ENCODE results near the gene ARHGAP18.

Gene ARHGAP18

DNA sequence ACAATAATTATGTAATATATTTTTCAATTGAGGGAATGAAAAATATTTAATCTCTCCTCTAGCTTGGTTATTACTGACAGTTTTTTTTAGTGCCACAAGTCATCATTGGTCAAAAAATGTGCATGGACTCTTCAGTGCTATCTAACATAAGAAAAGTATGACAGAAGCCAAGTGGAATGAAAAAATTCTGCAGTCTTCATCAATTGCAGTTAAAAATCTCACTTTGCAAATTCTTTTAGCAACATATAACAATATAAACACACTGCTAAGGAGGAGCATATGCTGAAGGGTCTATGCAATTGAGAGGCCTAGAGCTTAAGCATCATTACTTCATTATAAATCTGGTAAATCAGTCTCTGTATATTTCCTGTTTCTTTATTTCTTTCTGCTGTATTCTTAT lies 175.1 kb downstream of the ARHGAP18 start:
- TF ChIP-seq CEBPB (IDR thresholded peaks at IDR 0.05) (no peak), ZBTB7A (IDR thresholded peaks at IDR 0.05; ENCODE audit: low read depth) (no peak), EP300 (IDR thresholded peaks at IDR 0.05; ENCODE audit: borderline replicate concordance) (no peak), EGR1 (IDR thresholded peaks at IDR 0.05) (no peak), TEAD4 (IDR thresholded peaks at IDR 0.05) (no peak), TAF1 (IDR thresholded peaks at IDR 0.05; ENCODE audit: low read depth) (no peak), NFIC (IDR thresholded peaks at IDR 0.05) (no peak), CREB1 (IDR thresholded peaks at IDR 0.05; ENCODE audit: low read depth) (no peak), FOXM1 (IDR thresholded peaks at IDR 0.05; ENCODE audit: borderline replicate concordance, low read depth) (no peak), TCF12 (IDR thresholded peaks at IDR 0.05; ENCODE audit: low read depth) (no peak), YY1 (IDR thresholded peaks at IDR 0.05; ENCODE audit: low read depth) (no peak)
- TF ChIP-seq, protein P1, sequence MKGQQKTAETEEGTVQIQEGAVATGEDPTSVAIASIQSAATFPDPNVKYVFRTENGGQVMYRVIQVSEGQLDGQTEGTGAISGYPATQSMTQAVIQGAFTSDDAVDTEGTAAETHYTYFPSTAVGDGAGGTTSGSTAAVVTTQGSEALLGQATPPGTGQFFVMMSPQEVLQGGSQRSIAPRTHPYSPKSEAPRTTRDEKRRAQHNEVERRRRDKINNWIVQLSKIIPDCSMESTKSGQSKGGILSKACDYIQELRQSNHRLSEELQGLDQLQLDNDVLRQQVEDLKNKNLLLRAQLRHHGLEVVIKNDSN (IDR thresholded peaks at IDR 0.05): no peak
- TF ChIP-seq, protein P2, sequence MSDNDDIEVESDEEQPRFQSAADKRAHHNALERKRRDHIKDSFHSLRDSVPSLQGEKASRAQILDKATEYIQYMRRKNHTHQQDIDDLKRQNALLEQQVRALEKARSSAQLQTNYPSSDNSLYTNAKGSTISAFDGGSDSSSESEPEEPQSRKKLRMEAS (IDR thresholded peaks at IDR 0.05): no peak
- TF ChIP-seq, protein P3, sequence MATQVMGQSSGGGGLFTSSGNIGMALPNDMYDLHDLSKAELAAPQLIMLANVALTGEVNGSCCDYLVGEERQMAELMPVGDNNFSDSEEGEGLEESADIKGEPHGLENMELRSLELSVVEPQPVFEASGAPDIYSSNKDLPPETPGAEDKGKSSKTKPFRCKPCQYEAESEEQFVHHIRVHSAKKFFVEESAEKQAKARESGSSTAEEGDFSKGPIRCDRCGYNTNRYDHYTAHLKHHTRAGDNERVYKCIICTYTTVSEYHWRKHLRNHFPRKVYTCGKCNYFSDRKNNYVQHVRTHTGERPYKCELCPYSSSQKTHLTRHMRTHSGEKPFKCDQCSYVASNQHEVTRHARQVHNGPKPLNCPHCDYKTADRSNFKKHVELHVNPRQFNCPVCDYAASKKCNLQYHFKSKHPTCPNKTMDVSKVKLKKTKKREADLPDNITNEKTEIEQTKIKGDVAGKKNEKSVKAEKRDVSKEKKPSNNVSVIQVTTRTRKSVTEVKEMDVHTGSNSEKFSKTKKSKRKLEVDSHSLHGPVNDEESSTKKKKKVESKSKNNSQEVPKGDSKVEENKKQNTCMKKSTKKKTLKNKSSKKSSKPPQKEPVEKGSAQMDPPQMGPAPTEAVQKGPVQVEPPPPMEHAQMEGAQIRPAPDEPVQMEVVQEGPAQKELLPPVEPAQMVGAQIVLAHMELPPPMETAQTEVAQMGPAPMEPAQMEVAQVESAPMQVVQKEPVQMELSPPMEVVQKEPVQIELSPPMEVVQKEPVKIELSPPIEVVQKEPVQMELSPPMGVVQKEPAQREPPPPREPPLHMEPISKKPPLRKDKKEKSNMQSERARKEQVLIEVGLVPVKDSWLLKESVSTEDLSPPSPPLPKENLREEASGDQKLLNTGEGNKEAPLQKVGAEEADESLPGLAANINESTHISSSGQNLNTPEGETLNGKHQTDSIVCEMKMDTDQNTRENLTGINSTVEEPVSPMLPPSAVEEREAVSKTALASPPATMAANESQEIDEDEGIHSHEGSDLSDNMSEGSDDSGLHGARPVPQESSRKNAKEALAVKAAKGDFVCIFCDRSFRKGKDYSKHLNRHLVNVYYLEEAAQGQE (IDR thresholded peaks at IDR 0.05; ENCODE audit: low read depth): no peak
